Adrenal gland (tissue), 5 donors: Measurements from ENCODE around the gene L2HGDH.

ENCODE experiments used
- CTCF ChIP-seq, 6 experiments: fragments of 450-650 bp in 4 of 6; fragments of 200-600 bp in 2 of 6; sonication (generic) in 1 of 6; IDR thresholded peaks; 1 replicate in 5 of 6; 2 replicates in 1 of 6; pipeline versions ENCODE4 v1.5.1 to v1.8.0; 2016 to 2021; ENCODE audit warnings: antibody characterized with exemption in 6 of 6, mild to moderate bottlenecking in 2 of 6, moderate library complexity in 1 of 6
- POLR2A ChIP-seq, 2 donors: fragments of 450-650 bp; IDR thresholded peaks; one replicate each; pipeline ENCODE4 v1.6.1; 2017; ENCODE audit warnings: antibody characterized with exemption in 2 of 2, mild to moderate bottlenecking in 2 of 2, moderate library complexity in 1 of 2
- donor health status: DM: no; HTN: no; CAD: no.

DNA sequence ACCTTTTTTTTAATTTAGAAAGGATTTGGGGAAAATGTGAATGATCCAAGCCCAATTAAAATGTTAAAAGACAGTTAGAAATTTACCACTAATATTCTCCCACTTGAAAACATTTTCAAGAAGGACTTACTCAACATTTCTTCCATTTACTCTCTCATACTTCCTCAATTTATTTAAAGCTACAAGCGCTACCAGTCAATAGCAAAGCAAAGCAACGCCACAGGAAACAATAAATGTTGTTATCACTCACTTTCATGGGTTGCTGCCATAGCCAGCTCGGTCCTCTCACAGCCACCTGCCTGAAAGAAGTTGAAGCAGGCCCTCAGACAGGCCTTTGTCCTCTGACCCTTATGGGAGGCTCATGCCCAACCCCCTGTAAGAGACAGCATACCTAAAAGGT is 74.6 kb downstream of the L2HGDH start:
- TF ChIP-seq POLR2A (IDR thresholded peaks at IDR 0.05), result no peak
- TF ChIP-seq CTCF (IDR thresholded peaks at IDR 0.05), result no peak
